Bladder microvascular endothelial cell (primary cell): ENCODE data around the gene HNRNPA0. TPM values are rescaled to one million over a fixed set of nuclear protein-coding genes. Genes with fewer than 3 reads are reported as not detected.

ENCODE experiments used
- total RNA-seq: library from RNA; depleted of rRNA; stranded (reverse); fragments of >200 nt; gene quantifications from 2 replicates; pipeline ENCODE4 v1.2.3, GENCODE V29; 2014

HNRNPA0 gene
- 11.0 and 14.5 TPM in 2 replicates for total RNA-seq

GRCh38 chr5:137754188-137754960 lies at the start of gene HNRNPA0:
Gene HNRNPA0, minus strand, starts transcription at chr5:137754363. Its CDS starts 297 bp downstream, at chr5:137754066.

GRCh38 chr5:137735555-137736284 lies 18.4 kb downstream of the HNRNPA0 start, which contains the start of gene KLHL3:
Gene KLHL3, minus strand, starts transcription at chr5:137736089. Its CDS starts 443 bp downstream, at chr5:137735646.

Other genes with a start within 250 kb of the HNRNPA0 start
- gene KLHL3, start 18.3 kb downstream of the HNRNPA0 start, total RNA-seq, result 3.1 and 19.3 TPM in 2 replicates
- gene MYOT, start 113.5 kb upstream of the HNRNPA0 start, total RNA-seq, result not detected in 2 replicates
- not detected in 2 replicates for gene PKD2L2, start 135.1 kb upstream of the HNRNPA0 start, total RNA-seq